Stimulated activated CD8-positive, alpha-beta memory T cell treated with anti-CD3 and anti-CD28 coated beads, Interleukin-15, amount 100 ng/mL, for 24 hours (primary cell): ENCODE results near the gene CUEDC2.

Experiments
- DNase-seq: peaks from one replicate; pipeline ENCODE4 v3.0.0-alpha.2; 2020; ENCODE audit warnings: low read depth

Gene CUEDC2

GRCh38 chr10:102409604-102410428 lies 22.6 kb downstream of the CUEDC2 start:
- no peak for DNase-seq

- peak; percentile 52 for DNase-seq
Observed at GRCh38 chr10:102408728-102409603, 23.4 kb downstream of the CUEDC2 start.

GRCh38 chr10:102408131-102408727 lies 24.1 kb downstream of the CUEDC2 start:
- DNase-seq, result no peak

GRCh38 chr10:102407425-102408130 lies 24.8 kb downstream of the CUEDC2 start:
- DNase-seq, result no peak

- DNase-seq, result no peak
Observed at GRCh38 chr10:102406815-102407214, 25.6 kb downstream of the CUEDC2 start.

GRCh38 chr10:102405632-102406031 lies 26.7 kb downstream of the CUEDC2 start:
- DNase-seq, result no peak

- DNase-seq, result no peak
Observed at GRCh38 chr10:102405108-102405571, 27.2 kb downstream of the CUEDC2 start.

GRCh38 chr10:102404361-102405107 lies 27.8 kb downstream of the CUEDC2 start:
- no peak for DNase-seq

GRCh38 chr10:102403115-102403514 lies 29.3 kb downstream of the CUEDC2 start:
- no peak for DNase-seq

- no peak for DNase-seq
Observed at GRCh38 chr10:102402512-102402896, 29.9 kb downstream of the CUEDC2 start.

GRCh38 chr10:102401735-102402511 lies 30.5 kb downstream of the CUEDC2 start:
- no peak for DNase-seq

GRCh38 chr10:102401342-102401654 lies 31.1 kb downstream of the CUEDC2 start:
- no peak for DNase-seq

GRCh38 chr10:102400598-102401341 lies 31.6 kb downstream of the CUEDC2 start:
- no peak for DNase-seq

- no peak for DNase-seq
Observed at GRCh38 chr10:102400076-102400475, 32.3 kb downstream of the CUEDC2 start.

GRCh38 chr10:102399217-102400021 lies 33.0 kb downstream of the CUEDC2 start:
- DNase-seq, result peak; percentile 83

GRCh38 chr10:102398172-102399020 lies 34.0 kb downstream of the CUEDC2 start:
- DNase-seq, result no peak

- no peak for DNase-seq
Observed at GRCh38 chr10:102397222-102398171, 34.9 kb downstream of the CUEDC2 start.
